SH-SY5Y (cell line): ENCODE data around the gene RRP12.

Source experiments
- GATA2 ChIP-seq: IDR thresholded peaks from 2 replicates; pipeline ENCODE4 v1.6.1; 2011; ENCODE audit warnings: mild to moderate bottlenecking, low read depth, low read length
- GATA3 ChIP-seq: IDR thresholded peaks from 2 replicates; pipeline ENCODE4 v1.6.1; 2011; ENCODE audit warnings: low read depth, mild to moderate bottlenecking, low read length, moderate library complexity

DNA sequence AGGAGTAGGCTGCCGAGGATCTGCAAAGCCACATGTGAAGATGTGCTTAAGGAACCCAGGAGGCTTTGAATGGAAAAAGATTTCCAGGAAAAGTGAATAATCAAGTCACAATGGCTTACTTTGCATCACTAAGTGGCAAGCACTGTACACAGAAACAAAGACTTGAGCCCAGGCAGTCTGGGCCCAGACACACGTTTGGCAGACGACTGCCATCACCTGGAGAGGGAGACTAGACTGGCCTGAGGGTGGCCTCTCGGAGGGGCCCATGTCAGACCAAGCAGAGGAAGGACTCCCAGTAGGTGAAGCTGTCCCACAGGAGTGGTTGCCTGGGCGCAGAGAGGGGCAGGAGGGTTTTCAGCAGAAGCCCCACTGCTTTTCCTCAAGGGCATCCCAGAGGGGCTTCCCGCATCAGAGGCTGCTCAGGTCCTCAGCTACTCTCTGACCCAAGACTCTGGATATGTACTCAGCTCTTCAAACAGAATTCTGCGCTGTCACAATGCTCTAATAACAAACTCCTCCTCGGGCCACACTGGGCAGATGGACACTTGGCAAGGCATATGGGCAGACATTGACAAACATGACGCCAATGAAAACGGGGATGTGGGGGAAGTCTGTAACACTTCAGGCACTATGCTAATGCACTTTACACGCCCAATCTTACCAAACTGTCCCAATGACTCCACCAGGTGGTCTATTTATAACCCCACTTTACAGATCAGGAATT, 38.7 kb downstream of the RRP12 start:
- no peak for TF ChIP-seq GATA2
- TF ChIP-seq GATA3, result no peak
